ENCODE measurements around the gene DAPK3. TPM values are rescaled to one million over a fixed set of nuclear protein-coding genes. Genes with fewer than 3 reads are reported as not detected.

DAPK3 gene
- polyA plus RNA-seq, 1 donor from 2014 or later, result 100 TPM

DNA sequence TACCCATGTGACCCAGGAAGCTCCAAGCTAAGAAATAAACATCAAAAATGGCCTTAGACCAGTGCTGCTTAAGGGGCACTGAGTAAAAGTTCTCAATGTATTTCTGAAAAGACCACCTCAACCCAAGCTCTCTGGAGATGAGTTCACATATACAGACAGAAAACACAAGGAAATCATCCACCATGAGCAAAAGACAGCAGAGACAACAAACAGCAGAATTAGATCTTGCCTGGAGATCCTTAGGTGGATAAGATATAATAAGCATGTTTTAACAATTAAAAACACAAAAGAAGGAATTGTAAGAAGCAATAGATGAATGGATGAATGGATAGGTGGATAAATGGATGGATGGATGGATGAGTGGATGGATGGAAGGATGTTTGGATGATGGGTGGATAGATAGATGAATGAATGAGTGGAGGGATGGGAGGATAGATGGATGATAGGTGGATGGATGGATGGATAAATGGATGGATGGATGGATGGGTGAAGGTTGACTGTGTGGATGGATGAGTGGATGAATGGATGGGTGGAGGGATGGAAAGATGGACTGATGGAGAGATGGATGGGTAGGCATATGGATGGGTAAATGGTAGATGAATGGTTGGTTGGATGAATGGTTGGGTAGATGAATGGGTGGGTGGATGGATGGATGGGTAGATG is 47.7 kb downstream of the DAPK3 start:
- H3K4me2 ChIP-seq (ENCODE audit: low read length), result no peak overlapping the region
- no peaks in the 10 kb centered on the region for H3K27me3 ChIP-seq (ENCODE audit: insufficient read depth, low read depth, low read length)
- H2AFZ ChIP-seq (ENCODE audit: low read depth, low read length), result no peak overlapping the region
- peaks cover 17% of the 10 kb centered on the region for H3K36me3 ChIP-seq (ENCODE audit: insufficient read depth, low read length)
- no peak overlapping the region for H3K9ac ChIP-seq (ENCODE audit: low read length)
- H3K79me2 ChIP-seq (replicated peaks; ENCODE audit: insufficient read depth, low read length), result no peaks in the 10 kb centered on the region
- no peaks in the 10 kb centered on the region for H3K9me2 ChIP-seq (ENCODE audit: insufficient read depth, low read length)
- H4K20me1 ChIP-seq (ENCODE audit: insufficient read depth), result no peaks in the 10 kb centered on the region
- TF ChIP-seq EZH2 (IDR thresholded peaks at IDR 0.05; ENCODE audit: borderline replicate concordance, insufficient read depth, low read length, poor library complexity, severe bottlenecking), result no peak
- H3K9me3 ChIP-seq (ENCODE audit: low read length), result no peaks in the 10 kb centered on the region
- H3K27ac ChIP-seq (ENCODE audit: low read length), result no peak overlapping the region
- no peak overlapping the region for H3K4me3 ChIP-seq (ENCODE audit: low read length)
- no peaks in the 10 kb centered on the region for H3F3A ChIP-seq (ENCODE audit: insufficient read depth, low read length, poor library complexity, severe bottlenecking)

DNA sequence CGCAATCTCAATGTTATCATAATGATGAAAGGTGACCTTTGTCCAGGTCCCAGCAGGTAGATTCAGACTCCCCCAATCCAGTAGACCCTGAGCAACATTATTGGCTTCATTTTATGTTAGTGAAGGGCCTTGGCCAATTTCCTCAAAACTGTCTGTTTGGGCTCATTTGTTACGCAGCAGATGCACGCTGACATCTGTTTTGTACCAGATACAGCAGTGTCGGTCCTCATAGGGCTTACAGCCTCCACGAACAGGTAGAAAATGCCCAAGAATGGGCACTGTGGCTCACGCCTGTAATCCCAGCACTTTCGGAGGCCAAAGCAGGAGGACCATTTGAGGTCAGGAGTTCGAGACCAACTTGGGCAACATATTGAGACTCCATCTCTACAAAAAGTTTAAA is 51.1 kb downstream of the DAPK3 start:
- TF ChIP-seq TAF1 (IDR thresholded peaks at IDR 0.05; ENCODE audit: low read depth), result no peak
- H3F3A ChIP-seq (ENCODE audit: insufficient read depth, low read length, poor library complexity, severe bottlenecking), result no peaks in the 10 kb centered on the region
- H3K4me3 ChIP-seq (ENCODE audit: low read length), result no peak overlapping the region
- H3K27me3 ChIP-seq (ENCODE audit: insufficient read depth, low read depth, low read length), result no peaks in the 10 kb centered on the region
- H4K20me1 ChIP-seq (ENCODE audit: insufficient read depth), result no peaks in the 10 kb centered on the region
- H3K79me2 ChIP-seq (replicated peaks; ENCODE audit: insufficient read depth, low read length), result no peaks in the 10 kb centered on the region
- H3K36me3 ChIP-seq (ENCODE audit: insufficient read depth, low read length), result peaks cover 10% of the 10 kb centered on the region
- H3K9me2 ChIP-seq (ENCODE audit: insufficient read depth, low read length), result no peaks in the 10 kb centered on the region
- H3K27ac ChIP-seq (ENCODE audit: low read length), result no peak overlapping the region
- H3K9me3 ChIP-seq (ENCODE audit: low read length), result no peaks in the 10 kb centered on the region
- H2AFZ ChIP-seq (ENCODE audit: low read depth, low read length), result no peak overlapping the region
- H3K4me2 ChIP-seq (ENCODE audit: low read length), result no peak overlapping the region
- no peak overlapping the region for H3K9ac ChIP-seq (ENCODE audit: low read length)

DNA sequence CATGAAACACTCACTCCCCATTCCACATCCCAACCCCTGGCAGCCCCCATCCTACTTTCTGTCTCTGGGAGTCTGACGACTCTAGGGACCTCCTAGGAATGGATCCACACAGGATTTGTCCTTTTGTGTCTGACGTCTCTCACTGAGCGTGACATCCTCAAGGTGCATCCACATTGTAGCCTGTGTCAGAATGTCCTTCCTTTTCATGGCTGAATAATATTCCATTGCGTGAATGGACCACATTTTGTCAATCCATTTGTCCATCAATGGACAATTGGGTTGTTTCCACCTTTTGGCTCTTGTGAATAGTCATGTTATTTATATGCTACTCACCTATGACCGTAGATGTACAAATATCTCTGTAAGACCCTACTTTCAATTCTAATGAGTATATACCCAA is 54.9 kb downstream of the DAPK3 start:
- Histone ChIP-seq H4K20me1 (ENCODE audit: insufficient read depth) (no peaks in the 10 kb centered on the region), H3K9me2 (ENCODE audit: insufficient read depth, low read length) (no peaks in the 10 kb centered on the region), H3K36me3 (ENCODE audit: insufficient read depth, low read length) (peaks cover 6% of the 10 kb centered on the region), H3K27me3 (ENCODE audit: insufficient read depth, low read depth, low read length) (no peaks in the 10 kb centered on the region), H3K79me2 (replicated peaks; ENCODE audit: insufficient read depth, low read length) (no peaks in the 10 kb centered on the region), H3K4me3 (ENCODE audit: low read length) (no peak overlapping the region), H3K9me3 (ENCODE audit: low read length) (no peaks in the 10 kb centered on the region), H3K27ac (ENCODE audit: low read length) (no peak overlapping the region), H2AFZ (ENCODE audit: low read depth, low read length) (no peak overlapping the region), H3F3A (ENCODE audit: insufficient read depth, low read length, poor library complexity, severe bottlenecking) (no peaks in the 10 kb centered on the region), H3K4me2 (ENCODE audit: low read length) (no peak overlapping the region), H3K9ac (ENCODE audit: low read length) (no peak overlapping the region)
- TF ChIP-seq POLR2AphosphoS5 (IDR thresholded peaks at IDR 0.05) (no peak), RAD21 (conservative IDR thresholded peaks at IDR 0.05) (no peak), EZH2 (IDR thresholded peaks at IDR 0.05; ENCODE audit: borderline replicate concordance, insufficient read depth, low read length, poor library complexity, severe bottlenecking) (no peak), MXI1 (conservative IDR thresholded peaks at IDR 0.05; ENCODE audit: poor library complexity, severe bottlenecking) (no peak), TAF1 (IDR thresholded peaks at IDR 0.05; ENCODE audit: low read depth) (no peak), SMC3 (conservative IDR thresholded peaks at IDR 0.05; ENCODE audit: poor library complexity) (no peak), EP300 (conservative IDR thresholded peaks at IDR 0.05; ENCODE audit: poor library complexity, severe bottlenecking) (no peak)
- TF ChIP-seq, protein P1, sequence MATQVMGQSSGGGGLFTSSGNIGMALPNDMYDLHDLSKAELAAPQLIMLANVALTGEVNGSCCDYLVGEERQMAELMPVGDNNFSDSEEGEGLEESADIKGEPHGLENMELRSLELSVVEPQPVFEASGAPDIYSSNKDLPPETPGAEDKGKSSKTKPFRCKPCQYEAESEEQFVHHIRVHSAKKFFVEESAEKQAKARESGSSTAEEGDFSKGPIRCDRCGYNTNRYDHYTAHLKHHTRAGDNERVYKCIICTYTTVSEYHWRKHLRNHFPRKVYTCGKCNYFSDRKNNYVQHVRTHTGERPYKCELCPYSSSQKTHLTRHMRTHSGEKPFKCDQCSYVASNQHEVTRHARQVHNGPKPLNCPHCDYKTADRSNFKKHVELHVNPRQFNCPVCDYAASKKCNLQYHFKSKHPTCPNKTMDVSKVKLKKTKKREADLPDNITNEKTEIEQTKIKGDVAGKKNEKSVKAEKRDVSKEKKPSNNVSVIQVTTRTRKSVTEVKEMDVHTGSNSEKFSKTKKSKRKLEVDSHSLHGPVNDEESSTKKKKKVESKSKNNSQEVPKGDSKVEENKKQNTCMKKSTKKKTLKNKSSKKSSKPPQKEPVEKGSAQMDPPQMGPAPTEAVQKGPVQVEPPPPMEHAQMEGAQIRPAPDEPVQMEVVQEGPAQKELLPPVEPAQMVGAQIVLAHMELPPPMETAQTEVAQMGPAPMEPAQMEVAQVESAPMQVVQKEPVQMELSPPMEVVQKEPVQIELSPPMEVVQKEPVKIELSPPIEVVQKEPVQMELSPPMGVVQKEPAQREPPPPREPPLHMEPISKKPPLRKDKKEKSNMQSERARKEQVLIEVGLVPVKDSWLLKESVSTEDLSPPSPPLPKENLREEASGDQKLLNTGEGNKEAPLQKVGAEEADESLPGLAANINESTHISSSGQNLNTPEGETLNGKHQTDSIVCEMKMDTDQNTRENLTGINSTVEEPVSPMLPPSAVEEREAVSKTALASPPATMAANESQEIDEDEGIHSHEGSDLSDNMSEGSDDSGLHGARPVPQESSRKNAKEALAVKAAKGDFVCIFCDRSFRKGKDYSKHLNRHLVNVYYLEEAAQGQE (IDR thresholded peaks at IDR 0.05; ENCODE audit: borderline replicate concordance), result no peak
